ENCODE measurements around the gene PHACTR4. TPM values are rescaled to one million over a fixed set of nuclear protein-coding genes. Genes with fewer than 3 reads are reported as not detected.

The PHACTR4 gene
- total RNA-seq, 1 donor from 2014 or later = 80.8 TPM

DNA sequence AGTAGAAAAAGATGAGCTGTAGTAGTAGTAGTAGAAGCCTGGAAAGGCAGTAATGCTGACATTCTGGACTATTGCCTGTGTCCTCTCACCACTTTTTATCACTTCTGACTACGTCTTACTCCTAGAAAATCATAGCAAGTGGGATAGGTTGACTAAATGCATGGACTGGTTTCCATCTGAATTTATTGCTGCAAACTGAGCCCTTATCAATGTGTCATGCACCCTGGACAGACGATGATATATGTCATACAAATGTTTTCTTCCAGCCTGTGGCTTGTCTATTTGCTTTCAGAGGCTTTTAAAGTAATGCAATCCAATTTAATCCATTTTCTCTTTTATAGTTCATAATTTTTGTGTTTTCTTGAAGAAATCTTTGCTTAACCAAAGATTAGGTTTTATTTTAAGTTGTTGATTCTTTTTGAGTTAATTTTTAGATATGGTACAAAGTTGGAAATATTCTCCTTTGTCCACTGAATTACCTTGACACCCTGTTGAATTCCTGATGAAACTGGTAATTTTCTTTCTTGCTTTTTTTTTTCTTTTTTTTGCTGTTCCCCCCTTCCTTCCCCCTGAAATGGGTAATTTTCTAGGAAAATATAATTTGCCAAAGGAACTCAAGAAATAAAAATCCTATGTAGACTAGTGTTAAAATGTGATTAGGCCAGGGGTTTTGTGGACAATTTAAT, 47.1 kb downstream of the PHACTR4 start:
- no peak for DNase-seq (ENCODE audit: low read depth, low spot score)
- Mint-ChIP-seq H3K4me1 (peaks cover 9% of the 10 kb centered on the region), H3K36me3 (ENCODE audit: low read depth) (no peaks in the 10 kb centered on the region), H3K9me3 (no peaks in the 10 kb centered on the region), H3K27me3 (ENCODE audit: low read depth) (no peaks in the 10 kb centered on the region), H3K4me3 (no peak overlapping the region), H3K27ac (ENCODE audit: unreplicated experiment) (no peak overlapping the region)
- TF ChIP-seq CTCF (conservative IDR thresholded peaks at IDR 0.05) = no peak

DNA sequence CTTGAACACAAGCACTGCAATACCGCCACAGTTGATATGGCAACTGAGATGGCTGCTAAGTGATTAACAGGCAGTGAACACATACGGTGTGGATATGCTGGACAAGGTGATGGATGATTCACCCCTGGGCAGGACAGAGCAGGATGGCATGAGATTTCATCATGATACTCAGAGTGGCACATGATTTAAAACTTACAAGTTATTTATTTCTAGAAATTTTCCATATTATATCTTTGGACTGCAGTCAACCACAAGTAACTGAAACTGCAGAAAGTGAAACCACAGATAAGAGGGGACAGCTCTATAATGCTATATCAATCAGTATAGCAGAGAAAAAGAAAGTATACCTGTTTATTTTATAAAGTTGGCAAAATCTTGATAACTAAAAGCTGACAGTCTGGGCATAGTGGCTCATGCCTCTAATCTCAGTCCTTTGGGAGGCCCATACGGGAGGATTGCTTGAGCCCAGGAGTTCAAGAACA, 47.9 kb downstream of the PHACTR4 start:
- H3K36me3 Mint-ChIP-seq (ENCODE audit: low read depth) = no peaks in the 10 kb centered on the region
- no peak for DNase-seq (ENCODE audit: low read depth, low spot score)
- H3K9me3 Mint-ChIP-seq = no peaks in the 10 kb centered on the region
- no peaks in the 10 kb centered on the region for H3K27me3 Mint-ChIP-seq (ENCODE audit: low read depth)
- no peak for TF ChIP-seq CTCF (conservative IDR thresholded peaks at IDR 0.05)
- no peak overlapping the region for H3K27ac Mint-ChIP-seq (ENCODE audit: unreplicated experiment)
- H3K4me3 Mint-ChIP-seq = no peak overlapping the region
- peaks cover 9% of the 10 kb centered on the region for H3K4me1 Mint-ChIP-seq

DNA sequence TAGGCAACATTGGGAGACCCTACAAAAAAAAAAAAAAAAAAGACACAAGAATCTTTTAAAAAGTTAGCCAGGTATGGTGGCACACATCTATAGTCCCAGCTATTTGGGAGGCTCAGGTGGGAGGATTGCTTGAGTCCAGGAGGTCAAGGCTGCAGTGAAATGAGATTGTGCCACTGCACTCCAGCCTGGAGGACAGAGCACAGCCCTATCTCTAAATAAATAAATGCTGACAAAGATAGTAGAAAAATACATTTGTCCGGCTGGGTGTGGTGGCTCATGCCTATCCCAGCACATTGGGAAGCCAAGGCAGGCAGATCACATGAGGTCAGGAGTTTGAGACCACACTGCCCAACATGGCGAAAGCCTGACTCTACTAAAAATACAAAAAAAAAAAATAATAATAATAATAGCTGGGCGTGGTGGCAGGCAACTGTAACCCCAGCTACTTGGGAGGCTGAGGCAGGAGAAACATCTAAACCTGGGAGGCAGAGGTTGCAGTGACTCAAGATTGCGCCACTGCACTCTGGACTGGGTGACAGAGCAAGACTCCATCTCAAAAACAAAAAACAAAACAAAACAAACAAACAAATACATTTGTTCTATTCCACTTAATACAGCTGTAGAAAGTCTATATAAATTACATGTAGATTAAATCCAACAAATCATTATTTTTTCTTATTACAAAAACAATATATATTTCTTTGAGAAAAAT, 48.5 kb downstream of the PHACTR4 start:
- H3K9me3 Mint-ChIP-seq = no peaks in the 10 kb centered on the region
- H3K36me3 Mint-ChIP-seq (ENCODE audit: low read depth) = no peaks in the 10 kb centered on the region
- no peak for TF ChIP-seq CTCF (conservative IDR thresholded peaks at IDR 0.05)
- no peak for DNase-seq (ENCODE audit: low read depth, low spot score)
- H3K4me3 Mint-ChIP-seq = no peak overlapping the region
- H3K4me1 Mint-ChIP-seq = peaks cover 9% of the 10 kb centered on the region
- H3K27me3 Mint-ChIP-seq (ENCODE audit: low read depth) = no peaks in the 10 kb centered on the region
- H3K27ac Mint-ChIP-seq (ENCODE audit: unreplicated experiment) = no peak overlapping the region

- no peak for DNase-seq (ENCODE audit: low read depth, low spot score)
- TF ChIP-seq CTCF (conservative IDR thresholded peaks at IDR 0.05) = no peak
- H3K4me3 Mint-ChIP-seq = no peak overlapping the region
- H3K9me3 Mint-ChIP-seq = no peaks in the 10 kb centered on the region
- peaks cover 3% of the 10 kb centered on the region for H3K4me1 Mint-ChIP-seq
- H3K27ac Mint-ChIP-seq (ENCODE audit: unreplicated experiment) = no peak overlapping the region
- no peaks in the 10 kb centered on the region for H3K36me3 Mint-ChIP-seq (ENCODE audit: low read depth)
- H3K27me3 Mint-ChIP-seq (ENCODE audit: low read depth) = no peaks in the 10 kb centered on the region
These were observed 52.2 kb downstream of the PHACTR4 start for GRCh38 chr1:28421744-28422143.

- no peaks in the 10 kb centered on the region for H3K9me3 Mint-ChIP-seq
- H3K27ac Mint-ChIP-seq (ENCODE audit: unreplicated experiment) = no peak overlapping the region
These were observed 57.3 kb downstream of the PHACTR4 start for GRCh38 chr1:28426831-28427230.

More at GRCh38 chr1:28426831-28427230, 57.3 kb downstream of the PHACTR4 start:
- no peaks in the 10 kb centered on the region for H3K27me3 Mint-ChIP-seq (ENCODE audit: low read depth)
- H3K4me1 Mint-ChIP-seq = no peaks in the 10 kb centered on the region
- H3K4me3 Mint-ChIP-seq = no peak overlapping the region
- H3K36me3 Mint-ChIP-seq (ENCODE audit: low read depth) = no peaks in the 10 kb centered on the region
- DNase-seq (ENCODE audit: low read depth, low spot score) = no peak
- TF ChIP-seq CTCF (conservative IDR thresholded peaks at IDR 0.05) = no peak

Data from neural crest cell (in vitro differentiated cells).